Endothelial cell of umbilical vein (primary cell): Measurements from ENCODE around the gene PAIP2.

Experiments
- EZH2 ChIP-seq: IDR thresholded peaks from 2 replicates; pipeline ENCODE4 v1.6.1; 2012; ENCODE audit warnings: borderline replicate concordance, low read depth, mild to moderate bottlenecking, moderate library complexity, low read length, inconsistent platforms; ENCODE audit not compliant: severe bottlenecking
- GATA2 ChIP-seq: IDR thresholded peaks from 2 replicates; pipeline ENCODE4 v1.7.0; 2011; ENCODE audit warnings: low read depth, mild to moderate bottlenecking, moderate library complexity, mixed read lengths, low read length; ENCODE audit not compliant: insufficient read length, insufficient read depth
- JUN ChIP-seq: IDR thresholded peaks from 2 replicates; pipeline ENCODE4 v1.6.1; 2011; ENCODE audit warnings: borderline replicate concordance, low read depth; ENCODE audit not compliant: insufficient read length, insufficient read depth
- MYC ChIP-seq: IDR thresholded peaks from one replicate; pipeline ENCODE4 v1.6.1; 2011; ENCODE audit warnings: mild to moderate bottlenecking, low read depth, low read length
- POLR2A ChIP-seq: IDR thresholded peaks from 2 replicates; pipeline ENCODE4 v1.6.1; 2012; ENCODE audit warnings: low read depth, mild to moderate bottlenecking, control low read depth, low read length
- POLR2AphosphoS5 ChIP-seq: IDR thresholded peaks from 2 replicates; pipeline ENCODE4 v1.6.1; 2012; ENCODE audit warnings: low read depth, mild to moderate bottlenecking, control low read depth, low read length, moderate library complexity; ENCODE audit not compliant: insufficient read depth
- TF ChIP-seq, protein P1 (sequence below), 2 donors: IDR thresholded peaks; 1 replicate in 1 of 2; 2 replicates in 1 of 2; pipeline ENCODE4 v1.5.1; 2011; ENCODE audit warnings: low read length in 2 of 2, mild to moderate bottlenecking in 2 of 2, moderate library complexity in 2 of 2, control low read depth in 1 of 2, inconsistent platforms in 1 of 2, low read depth in 1 of 2; ENCODE audit not compliant: insufficient read depth in 1 of 2; ENCODE audit errors: extremely low read depth in 1 of 2
- TF ChIP-seq, protein P2 (sequence below): IDR thresholded peaks from 2 replicates; pipeline ENCODE4 v1.6.1; 2011; ENCODE audit not compliant: insufficient read depth, insufficient read length

DNA sequence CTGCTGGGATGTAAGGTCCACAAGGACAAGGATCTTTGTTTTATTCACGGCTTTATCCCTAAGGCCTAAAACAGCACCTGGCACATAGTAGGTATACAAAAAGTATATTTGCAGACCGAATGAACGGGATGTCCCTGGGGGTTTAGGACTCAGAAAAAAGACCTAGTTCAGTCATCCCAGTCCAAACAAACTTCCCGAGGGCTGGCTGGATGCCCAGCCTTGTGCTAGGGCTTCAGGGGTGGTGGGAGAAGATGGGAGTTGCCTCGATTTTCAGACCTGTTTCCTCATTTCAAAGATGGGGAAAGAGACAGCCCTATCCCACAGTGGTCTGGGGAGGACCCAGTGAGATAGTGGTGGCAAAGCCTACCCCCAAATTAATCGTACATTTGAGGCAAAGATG lies 56.3 kb downstream of the PAIP2 start:
- TF ChIP-seq, protein P1, sequence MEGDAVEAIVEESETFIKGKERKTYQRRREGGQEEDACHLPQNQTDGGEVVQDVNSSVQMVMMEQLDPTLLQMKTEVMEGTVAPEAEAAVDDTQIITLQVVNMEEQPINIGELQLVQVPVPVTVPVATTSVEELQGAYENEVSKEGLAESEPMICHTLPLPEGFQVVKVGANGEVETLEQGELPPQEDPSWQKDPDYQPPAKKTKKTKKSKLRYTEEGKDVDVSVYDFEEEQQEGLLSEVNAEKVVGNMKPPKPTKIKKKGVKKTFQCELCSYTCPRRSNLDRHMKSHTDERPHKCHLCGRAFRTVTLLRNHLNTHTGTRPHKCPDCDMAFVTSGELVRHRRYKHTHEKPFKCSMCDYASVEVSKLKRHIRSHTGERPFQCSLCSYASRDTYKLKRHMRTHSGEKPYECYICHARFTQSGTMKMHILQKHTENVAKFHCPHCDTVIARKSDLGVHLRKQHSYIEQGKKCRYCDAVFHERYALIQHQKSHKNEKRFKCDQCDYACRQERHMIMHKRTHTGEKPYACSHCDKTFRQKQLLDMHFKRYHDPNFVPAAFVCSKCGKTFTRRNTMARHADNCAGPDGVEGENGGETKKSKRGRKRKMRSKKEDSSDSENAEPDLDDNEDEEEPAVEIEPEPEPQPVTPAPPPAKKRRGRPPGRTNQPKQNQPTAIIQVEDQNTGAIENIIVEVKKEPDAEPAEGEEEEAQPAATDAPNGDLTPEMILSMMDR (IDR thresholded peaks at IDR 0.05; ENCODE audit: extremely low read depth in 1 of 2, insufficient read depth in 1 of 2, low read depth in 1 of 2, low read length in 2 of 2): no peak
- TF ChIP-seq POLR2AphosphoS5 (no peak), GATA2 (no peak), POLR2A (no peak), JUN (no peak), EZH2 (no peak), MYC (no peak)
- TF ChIP-seq, protein P2, sequence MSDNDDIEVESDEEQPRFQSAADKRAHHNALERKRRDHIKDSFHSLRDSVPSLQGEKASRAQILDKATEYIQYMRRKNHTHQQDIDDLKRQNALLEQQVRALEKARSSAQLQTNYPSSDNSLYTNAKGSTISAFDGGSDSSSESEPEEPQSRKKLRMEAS: no peak
